OCI-LY3 (cell line): ENCODE measurements around the gene ABCD1.

Experiments
- H2AFZ ChIP-seq: fragments of 200-600, 300-600 bp; shearing (Covaris generic); 2 replicates; pipeline ENCODE4 v1.6.0; 2014; ENCODE audit warnings: antibody characterized with exemption, low read depth, low read length
- H3K27ac ChIP-seq: fragments of 200-600, 300-600 bp; sonication (generic); 2 replicates; pipeline ENCODE4 v1.5.1; 2014; ENCODE audit warnings: mild to moderate bottlenecking, low read length, moderate library complexity, mixed read lengths
- H3K27me3 ChIP-seq: fragments of 200-600, 300-600 bp; sonication (generic); 2 replicates; pipeline ENCODE4 v1.6.1; 2014; ENCODE audit warnings: low read depth, low read length, mixed read lengths
- H3K36me3 ChIP-seq: fragments of 200-600, 300-600 bp; sonication (generic); replicated peaks from 2 replicates; pipeline ENCODE3; 2014; ENCODE audit warnings: low read depth, low read length, mixed read lengths
- H3K4me1 ChIP-seq: fragments of 300-600, 200-600 bp; sonication (generic); 2 replicates; pipeline ENCODE4 v1.6.1; 2014; ENCODE audit warnings: low read length, mixed read lengths
- H3K4me2 ChIP-seq: fragments of 200-600, 300-600 bp; sonication (generic); 2 replicates; pipeline ENCODE4 v1.6.1; 2014; ENCODE audit warnings: low read length, mixed read lengths
- H3K4me3 ChIP-seq: fragments of 300-600, 200-600 bp; sonication (generic); 2 replicates; pipeline ENCODE4 v1.5.1; 2014; ENCODE audit warnings: antibody characterized with exemption, mild to moderate bottlenecking, low read length, moderate library complexity
- H3K79me2 ChIP-seq: fragments of 300-600, 200-600 bp; shearing (Covaris generic); 2 replicates; pipeline ENCODE4 v1.6.1; 2014; ENCODE audit warnings: mild to moderate bottlenecking, low read length, mixed read lengths
- H3K9ac ChIP-seq: fragments of 300-600, 200-600 bp; shearing (Covaris generic); 2 replicates; pipeline ENCODE4 v1.6.0; 2014; ENCODE audit warnings: mild to moderate bottlenecking, low read length, moderate library complexity
- H3K9me3 ChIP-seq: fragments of 200-600, 300-600 bp; shearing (Covaris generic); 2 replicates; pipeline ENCODE4 v1.6.1; 2014; ENCODE audit warnings: low read length, mixed read lengths; ENCODE audit not compliant: insufficient read depth
- H4K20me1 ChIP-seq: fragments of 200-600, 300-600 bp; sonication (generic); 2 replicates; pipeline ENCODE4 v1.6.1; 2016; ENCODE audit warnings: low read length, mixed read lengths; ENCODE audit not compliant: insufficient read depth
- EZH2phosphoT487 ChIP-seq: fragments of 200-600 bp; shearing (Covaris generic); IDR thresholded peaks from 2 replicates; pipeline ENCODE4 v1.6.1; 2018; ENCODE audit warnings: antibody characterized with exemption, mixed run types, low read depth
- TF ChIP-seq, protein P1 (sequence below): fragments of 200-600, 300-600 bp; sonication (generic); IDR thresholded peaks from 2 replicates; pipeline ENCODE4 v1.5.1; 2014; ENCODE audit warnings: antibody characterized with exemption, low read length, low read depth

Gene ABCD1

DNA sequence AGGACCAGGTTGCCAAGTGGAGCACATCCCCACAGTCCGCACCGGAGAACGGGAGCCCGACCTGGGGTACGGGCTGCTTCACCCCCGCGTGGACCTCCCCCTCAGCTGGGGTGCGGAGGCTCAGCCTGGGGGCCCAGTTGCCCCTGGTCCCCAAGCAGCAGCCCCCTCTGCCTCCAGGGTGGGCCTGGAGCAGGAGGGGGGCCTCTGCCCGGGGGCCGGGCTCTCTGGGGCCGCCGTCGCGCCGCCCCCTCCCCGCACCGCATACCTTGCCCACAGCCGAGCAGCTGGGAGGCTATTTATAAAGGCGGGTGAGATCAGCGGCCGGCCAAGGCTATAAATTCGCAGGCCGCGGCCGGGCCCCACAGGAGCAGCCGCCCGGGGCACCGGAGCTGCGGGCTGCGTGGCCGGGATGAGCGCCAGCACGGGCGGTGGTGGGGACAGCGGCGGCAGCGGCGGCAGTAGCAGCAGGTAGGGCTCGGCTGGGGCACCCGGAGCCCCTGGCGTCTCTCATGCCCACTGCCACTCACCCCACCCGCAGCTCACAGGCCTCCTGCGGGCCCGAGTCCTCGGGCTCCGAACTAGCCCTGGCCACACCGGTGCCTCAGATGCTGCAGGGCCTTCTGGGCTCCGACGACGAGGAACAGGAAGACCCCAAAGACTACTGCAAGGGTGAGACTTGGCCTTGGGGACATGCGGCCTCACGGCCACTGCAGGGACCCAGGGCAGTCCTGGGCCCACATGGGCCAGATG, 56.2 kb downstream of the ABCD1 start, which contains the start of gene SRPK3:
Gene SRPK3 (plus strand): TSS at position 364 of the 750 bp plus-strand sequence. CDS start 46 bp downstream, at position 410.
- no peak within 1 kb of the TSS for H2AFZ ChIP-seq
- H3K79me2 ChIP-seq, result no peaks in the 10 kb centered on the region
- H4K20me1 ChIP-seq, result no peaks in the 10 kb centered on the region
- no peak within 1 kb of the TSS for H3K4me2 ChIP-seq
- no peak for TF ChIP-seq EZH2phosphoT487
- TF ChIP-seq, protein P1, sequence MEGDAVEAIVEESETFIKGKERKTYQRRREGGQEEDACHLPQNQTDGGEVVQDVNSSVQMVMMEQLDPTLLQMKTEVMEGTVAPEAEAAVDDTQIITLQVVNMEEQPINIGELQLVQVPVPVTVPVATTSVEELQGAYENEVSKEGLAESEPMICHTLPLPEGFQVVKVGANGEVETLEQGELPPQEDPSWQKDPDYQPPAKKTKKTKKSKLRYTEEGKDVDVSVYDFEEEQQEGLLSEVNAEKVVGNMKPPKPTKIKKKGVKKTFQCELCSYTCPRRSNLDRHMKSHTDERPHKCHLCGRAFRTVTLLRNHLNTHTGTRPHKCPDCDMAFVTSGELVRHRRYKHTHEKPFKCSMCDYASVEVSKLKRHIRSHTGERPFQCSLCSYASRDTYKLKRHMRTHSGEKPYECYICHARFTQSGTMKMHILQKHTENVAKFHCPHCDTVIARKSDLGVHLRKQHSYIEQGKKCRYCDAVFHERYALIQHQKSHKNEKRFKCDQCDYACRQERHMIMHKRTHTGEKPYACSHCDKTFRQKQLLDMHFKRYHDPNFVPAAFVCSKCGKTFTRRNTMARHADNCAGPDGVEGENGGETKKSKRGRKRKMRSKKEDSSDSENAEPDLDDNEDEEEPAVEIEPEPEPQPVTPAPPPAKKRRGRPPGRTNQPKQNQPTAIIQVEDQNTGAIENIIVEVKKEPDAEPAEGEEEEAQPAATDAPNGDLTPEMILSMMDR, result no peak
- H3K9ac ChIP-seq, result no peak within 1 kb of the TSS
- no peak within 1 kb of the TSS for H3K4me3 ChIP-seq
- no peaks in the 10 kb centered on the region for H3K9me3 ChIP-seq
- H3K36me3 ChIP-seq, result no peaks in the 10 kb centered on the region
- no peaks in the 10 kb centered on the region for H3K27me3 ChIP-seq
- no peaks in the 10 kb centered on the region for H3K4me1 ChIP-seq
- H3K27ac ChIP-seq, result no peak within 1 kb of the TSS

DNA sequence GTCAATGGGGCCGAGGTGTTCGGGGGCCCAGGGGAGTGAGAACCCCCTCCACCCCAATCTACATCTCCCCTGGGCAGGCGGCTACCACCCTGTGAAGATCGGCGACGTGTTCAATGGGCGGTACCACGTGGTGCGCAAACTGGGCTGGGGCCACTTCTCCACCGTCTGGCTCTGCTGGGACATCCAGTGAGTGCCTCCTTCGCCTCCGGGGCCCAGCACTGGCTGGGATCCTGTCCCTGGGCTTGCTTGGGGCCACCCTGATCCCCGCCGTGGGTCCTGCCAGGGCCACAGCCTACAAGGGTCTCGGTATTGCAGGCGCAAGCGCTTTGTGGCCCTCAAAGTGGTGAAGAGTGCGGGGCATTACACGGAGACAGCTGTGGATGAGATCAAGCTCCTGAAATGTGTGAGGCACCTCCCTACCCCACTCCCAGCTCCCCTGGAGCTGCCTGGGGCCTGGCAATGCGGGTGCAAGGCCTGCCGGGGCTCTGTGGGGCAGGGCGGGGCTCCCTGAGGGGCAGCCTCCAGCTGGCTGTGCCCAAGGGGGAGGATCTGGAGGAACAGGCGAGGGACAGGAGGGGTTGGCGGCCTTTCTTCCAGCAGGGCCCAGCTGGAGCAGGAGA, 56.9 kb downstream of the ABCD1 start:
- Histone ChIP-seq H3K4me1 (no peaks in the 10 kb centered on the region), H3K36me3 (no peaks in the 10 kb centered on the region), H3K27ac (no peak overlapping the region), H3K4me2 (no peak overlapping the region), H3K9ac (no peak overlapping the region), H3K4me3 (no peak overlapping the region), H3K79me2 (no peaks in the 10 kb centered on the region), H3K27me3 (no peaks in the 10 kb centered on the region), H2AFZ (no peak overlapping the region), H4K20me1 (no peaks in the 10 kb centered on the region), H3K9me3 (no peaks in the 10 kb centered on the region)
- TF ChIP-seq EZH2phosphoT487, result no peak
- TF ChIP-seq, protein P1, result no peak

DNA sequence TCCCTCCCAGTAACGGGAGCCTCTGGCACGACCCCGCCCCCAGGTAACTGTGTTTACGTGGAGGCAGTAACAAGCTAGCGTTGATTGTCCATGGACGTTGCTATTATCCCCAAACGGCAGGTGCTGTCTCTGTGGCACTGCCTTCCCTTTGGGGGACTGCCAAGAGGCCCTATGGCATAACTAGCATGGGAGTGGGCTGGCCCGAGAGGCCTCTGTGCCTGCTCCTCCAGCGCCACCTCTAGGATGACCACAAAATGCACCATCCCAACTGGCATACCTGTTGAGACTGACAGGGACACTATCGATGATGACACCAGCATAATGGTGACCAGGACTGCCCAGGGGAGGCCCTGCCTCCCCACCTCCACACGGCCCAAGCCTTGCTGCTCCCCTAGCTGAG, 57.7 kb downstream of the ABCD1 start:
- Histone ChIP-seq H3K27me3 (no peaks in the 10 kb centered on the region), H3K9me3 (no peaks in the 10 kb centered on the region), H2AFZ (no peak overlapping the region)

DNA sequence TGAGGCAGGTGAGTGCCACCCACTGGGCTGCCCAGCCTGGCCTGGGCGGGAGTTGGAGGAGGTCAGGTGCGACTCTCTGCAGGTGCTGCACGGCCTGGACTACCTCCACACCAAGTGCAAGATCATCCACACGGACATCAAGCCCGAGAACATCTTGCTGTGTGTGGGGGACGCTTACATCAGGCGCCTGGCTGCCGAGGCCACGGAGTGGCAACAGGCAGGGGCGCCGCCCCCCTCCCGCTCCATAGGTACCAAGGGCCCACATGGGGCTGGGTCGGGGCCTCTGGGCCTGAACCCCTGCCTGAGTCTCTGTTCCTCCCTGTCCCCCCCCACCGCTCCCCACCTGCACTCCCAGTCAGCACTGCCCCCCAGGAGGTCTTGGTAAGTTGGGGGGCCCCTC, 58.2 kb downstream of the ABCD1 start:
- Histone ChIP-seq H3K79me2 (no peaks in the 10 kb centered on the region), H2AFZ (no peak overlapping the region), H3K9me3 (no peaks in the 10 kb centered on the region), H3K27me3 (no peaks in the 10 kb centered on the region), H3K36me3 (no peaks in the 10 kb centered on the region), H3K4me2 (no peak overlapping the region), H3K4me3 (no peak overlapping the region), H4K20me1 (no peaks in the 10 kb centered on the region), H3K27ac (no peak overlapping the region), H3K4me1 (no peaks in the 10 kb centered on the region), H3K9ac (no peak overlapping the region)
- TF ChIP-seq, protein P1, result no peak
- TF ChIP-seq EZH2phosphoT487, result no peak

More for the DNA sequence above, 57.7 kb downstream of the ABCD1 start:
- Histone ChIP-seq H3K4me1 (no peaks in the 10 kb centered on the region), H3K79me2 (no peaks in the 10 kb centered on the region), H3K4me3 (no peak overlapping the region), H3K27ac (no peak overlapping the region), H3K9ac (no peak overlapping the region), H3K36me3 (no peaks in the 10 kb centered on the region), H4K20me1 (no peaks in the 10 kb centered on the region), H3K4me2 (no peak overlapping the region)
- no peak for TF ChIP-seq EZH2phosphoT487
- TF ChIP-seq, protein P1, result peak; percentile 7; the same call in 1 of the 2 replicates
